K562 (cell line): ENCODE data around the gene MC2R.

ENCODE experiments used
- HMG20B ChIP-seq: fragments of 250-450 bp; sonication (Bioruptor Pico); IDR thresholded peaks from 2 replicates; pipeline ENCODE4 v1.5.0; 2021; ENCODE audit warnings: mild to moderate bottlenecking
- POLR2AphosphoS5 ChIP-seq: IDR thresholded peaks from 2 replicates; pipeline ENCODE4 v1.6.1; 2011; ENCODE audit warnings: mild to moderate bottlenecking, low read depth, low read length, moderate library complexity; ENCODE audit not compliant: control insufficient read depth, insufficient read depth
- POU5F1 ChIP-seq: fragments of 150-350 bp; IDR thresholded peaks from 2 replicates; pipeline ENCODE4 v1.6.1; 2014; ENCODE audit warnings: borderline replicate concordance, low read length, low read depth, mild to moderate bottlenecking; ENCODE audit not compliant: partially characterized antibody
- RBM14 ChIP-seq: fragments of 200-400 bp; formaldehyde crosslinking; IDR thresholded peaks from 2 replicates; pipeline ENCODE4 v1.6.1; 2018; ENCODE audit warnings: low read depth, mild to moderate bottlenecking, low read length, moderate library complexity, borderline replicate concordance; ENCODE audit not compliant: insufficient read depth
- YY1 ChIP-seq, 3 experiments: IDR thresholded peaks; 2 replicates each; pipeline ENCODE4 v1.6.1; 2011; ENCODE audit warnings: low read length in 2 of 3, mild to moderate bottlenecking in 2 of 3, moderate library complexity in 2 of 3, borderline replicate concordance in 1 of 3, control low read depth in 1 of 3, low read depth in 1 of 3; ENCODE audit not compliant: insufficient read depth in 3 of 3, insufficient replicate concordance in 2 of 3, control insufficient read depth in 1 of 3, insufficient read length in 1 of 3; ENCODE audit errors: extremely low read depth in 1 of 3
- ZNF134 ChIP-seq: fragments of 250-450 bp; sonication (Bioruptor Pico); conservative IDR thresholded peaks from 2 replicates; pipeline ENCODE4 v1.4.0; 2020
- ZNF274 ChIP-seq: IDR thresholded peaks from 2 replicates; pipeline ENCODE4 v1.6.1; 2011; ENCODE audit warnings: low read depth, mild to moderate bottlenecking, low read length, moderate library complexity, borderline replicate concordance
- ZNF431 ChIP-seq: sonication (generic); formaldehyde crosslinking; IDR thresholded peaks from 2 replicates; pipeline ENCODE4 v1.8.0; 2022; ENCODE audit warnings: mild to moderate bottlenecking, missing genetic modification reagents
- TF ChIP-seq, protein P1 (sequence below), 3 experiments: IDR thresholded peaks in 2 of 3; conservative IDR thresholded peaks in 1 of 3; 2 replicates each; pipeline ENCODE4 v1.5.1; 2011 to 2012; ENCODE audit warnings: low read length in 3 of 3, mild to moderate bottlenecking in 3 of 3, control low read depth in 2 of 3, improper control_type of control experiment in 1 of 3, inconsistent platforms in 1 of 3, low read depth in 1 of 3, mixed read lengths in 1 of 3, moderate library complexity in 1 of 3; ENCODE audit not compliant: insufficient read depth in 2 of 3

GRCh38 chr18:13834496-13835015 is 80.8 kb downstream of the MC2R start:
- no peak for TF ChIP-seq POU5F1
- TF ChIP-seq YY1 (IDR thresholded peaks at IDR 0.05; ENCODE audit: borderline replicate concordance in 1 of 3, control insufficient read depth in 1 of 3, extremely low read depth in 1 of 3, insufficient read depth in 3 of 3, insufficient read length in 1 of 3, insufficient replicate concordance in 2 of 3, low read depth in 1 of 3, low read length in 2 of 3): no peak
- TF ChIP-seq HMG20B (CRISPR knock-in tag): no peak
- no peak for TF ChIP-seq RBM14
- no peak for TF ChIP-seq ZNF431 (CRISPR knock-in tag)
- no peak for TF ChIP-seq ZNF134 (CRISPR knock-in tag)
- TF ChIP-seq, protein P1, sequence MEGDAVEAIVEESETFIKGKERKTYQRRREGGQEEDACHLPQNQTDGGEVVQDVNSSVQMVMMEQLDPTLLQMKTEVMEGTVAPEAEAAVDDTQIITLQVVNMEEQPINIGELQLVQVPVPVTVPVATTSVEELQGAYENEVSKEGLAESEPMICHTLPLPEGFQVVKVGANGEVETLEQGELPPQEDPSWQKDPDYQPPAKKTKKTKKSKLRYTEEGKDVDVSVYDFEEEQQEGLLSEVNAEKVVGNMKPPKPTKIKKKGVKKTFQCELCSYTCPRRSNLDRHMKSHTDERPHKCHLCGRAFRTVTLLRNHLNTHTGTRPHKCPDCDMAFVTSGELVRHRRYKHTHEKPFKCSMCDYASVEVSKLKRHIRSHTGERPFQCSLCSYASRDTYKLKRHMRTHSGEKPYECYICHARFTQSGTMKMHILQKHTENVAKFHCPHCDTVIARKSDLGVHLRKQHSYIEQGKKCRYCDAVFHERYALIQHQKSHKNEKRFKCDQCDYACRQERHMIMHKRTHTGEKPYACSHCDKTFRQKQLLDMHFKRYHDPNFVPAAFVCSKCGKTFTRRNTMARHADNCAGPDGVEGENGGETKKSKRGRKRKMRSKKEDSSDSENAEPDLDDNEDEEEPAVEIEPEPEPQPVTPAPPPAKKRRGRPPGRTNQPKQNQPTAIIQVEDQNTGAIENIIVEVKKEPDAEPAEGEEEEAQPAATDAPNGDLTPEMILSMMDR (IDR thresholded peaks at IDR 0.05 in 2 of 3, conservative IDR thresholded peaks at IDR 0.05 in 1 of 3; ENCODE audit: insufficient read depth in 2 of 3, low read depth in 1 of 3, low read length in 3 of 3): no peak
- TF ChIP-seq ZNF274: no peak
- TF ChIP-seq POLR2AphosphoS5: no peak
